CD4-positive, alpha-beta T cell (primary cell): ENCODE data around the gene TEF. TPM values are rescaled to one million over a fixed set of nuclear protein-coding genes. Genes with fewer than 3 reads are reported as not detected.

Experiments used
- ATAC-seq: fragments of 200-7000 bp; cut with Tn5 transposase; one replicate; pipeline ENCODE4 v1.10.0; 2022; ENCODE audit warnings: mild to moderate bottlenecking; ENCODE audit not compliant: poor library complexity
- CTCF ChIA-PET: fragments of 350-600 bp; sonication (Branson Sonifier 250); formaldehyde crosslinking; loops from one replicate; lab custom pipeline; 2021; ENCODE audit warnings: antibody characterized with exemption, inconsistent platforms; lab: Charles Lee
- POLR2A ChIA-PET: fragments of 350-600 bp; sonication (Branson Sonifier 250); formaldehyde crosslinking; loops from one replicate; lab custom pipeline; 2021; ENCODE audit warnings: antibody characterized with exemption, inconsistent platforms; lab: Charles Lee
- DNase-seq, 14 experiments: peaks; one replicate each; pipeline ENCODE4 v3.0.0-alpha.2; 2013 to 2020; ENCODE audit warnings: mixed read lengths in 2 of 14
- H3K27ac ChIP-seq, 2 donors: one replicate each; pipeline versions ENCODE4 v1.5.1 to v1.7.0; 2013; ENCODE audit warnings: low read length in 2 of 2, low read depth in 1 of 2, mild to moderate bottlenecking in 1 of 2
- H3K27me3 ChIP-seq, 2 experiments: 1 replicate in 1 of 2; 2 replicates in 1 of 2; pipeline versions ENCODE4 v1.6.1 to v1.7.0; 2013; ENCODE audit warnings: low read length in 2 of 2, control low read depth in 1 of 2, mild to moderate bottlenecking in 1 of 2, moderate library complexity in 1 of 2; ENCODE audit not compliant: insufficient read depth in 2 of 2, control insufficient read depth in 1 of 2
- H3K36me3 ChIP-seq: one replicate; pipeline ENCODE4 v1.6.1; 2013; ENCODE audit warnings: low read length, control low read depth; ENCODE audit not compliant: insufficient read depth
- H3K4me1 ChIP-seq: one replicate; pipeline ENCODE4 v1.6.1; 2013; ENCODE audit warnings: low read length, control low read depth; ENCODE audit not compliant: insufficient read depth
- H3K4me3 ChIP-seq: one replicate; pipeline ENCODE4 v1.5.1; 2013; ENCODE audit warnings: mild to moderate bottlenecking, low read length, moderate library complexity
- H3K9me3 ChIP-seq, 2 experiments: 1 replicate in 1 of 2; 2 replicates in 1 of 2; pipeline versions ENCODE4 v1.6.1 to v1.7.0; 2013; ENCODE audit warnings: low read length in 2 of 2, mild to moderate bottlenecking in 2 of 2, control low read depth in 1 of 2, moderate library complexity in 1 of 2; ENCODE audit not compliant: control insufficient read depth in 1 of 2, insufficient read depth in 1 of 2
- H3K27ac Mint-ChIP-seq: one replicate; pipeline ENCODE4 v1.8.0; 2020; ENCODE audit warnings: mixed read lengths
- H3K27me3 Mint-ChIP-seq: one replicate; pipeline ENCODE4 v1.8.0; 2021; ENCODE audit warnings: mixed read lengths
- H3K36me3 Mint-ChIP-seq: one replicate; pipeline ENCODE4 v1.8.0; 2021; ENCODE audit warnings: low read depth, mixed read lengths
- H3K4me1 Mint-ChIP-seq: one replicate; pipeline ENCODE4 v1.8.0; 2021; ENCODE audit warnings: low read depth, mixed read lengths
- H3K4me3 Mint-ChIP-seq: one replicate; pipeline ENCODE4 v1.8.0; 2020; ENCODE audit warnings: mild to moderate bottlenecking, mixed read lengths
- H3K9me3 Mint-ChIP-seq: one replicate; pipeline ENCODE4 v1.8.0; 2020; ENCODE audit warnings: mixed read lengths
- intact Hi-C, 2 experiments: fragments of 100-400 bp; cut with DNase I in 1 of 2; cut with micrococcal nuclease in 1 of 2; formaldehyde crosslinking; loops; one replicate each; pipeline versions ENCODE4 v1.15.1 to v1.9.0; 2023 to 2025; cut with DNase I, micrococcal nuclease
- total RNA-seq, 174 experiments: library from RNA in 2 of 174; stranded (reverse) in 2 of 174; gene quantifications; one replicate each; pipeline ENCODE4 v1.2.3 and lab custom pipeline; 2021 to 2026
- TF ChIP-seq, protein P1 (sequence below): fragments of 200-600 bp; IDR thresholded peaks from one replicate; pipeline ENCODE4 v1.8.0; 2022; ENCODE audit warnings: antibody characterized with exemption, mild to moderate bottlenecking

The TEF gene
- total RNA-seq, 2 experiments from 2014 or later = 2.4 to 2.6 TPM

DNA sequence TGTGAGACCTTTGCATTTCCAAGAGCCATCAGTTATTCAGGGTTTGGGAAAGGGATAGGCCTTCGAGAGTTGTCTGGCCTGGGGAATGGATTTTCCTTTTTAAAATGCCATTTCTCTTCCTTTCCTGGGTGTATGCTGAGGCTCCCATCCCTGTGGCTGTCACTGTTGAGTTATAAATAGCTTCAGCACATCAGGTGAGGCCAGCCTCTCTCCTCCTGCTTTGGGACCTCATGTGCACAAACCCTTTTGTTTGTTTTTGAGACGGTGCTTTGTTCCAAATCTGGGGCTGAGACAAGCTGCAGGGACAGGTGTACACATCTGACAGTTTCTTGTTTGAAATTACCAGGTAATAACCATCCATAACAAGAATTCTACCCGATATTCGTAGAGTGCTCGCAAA lies 1.3 kb downstream of the TEF start:
- Histone ChIP-seq H3K4me1 (peaks cover 20% of the 10 kb centered on the region), H3K36me3 (peaks cover 8% of the 10 kb centered on the region), H3K27ac (no peak overlapping the region), H3K9me3 (no peaks in the 10 kb centered on the region), H3K4me3 (peak overlapping the region; percentile 66), H3K27me3 (no peaks in the 10 kb centered on the region)
- peak overlapping the region; percentile 98 for H3K4me3 Mint-ChIP-seq
- H3K36me3 Mint-ChIP-seq = peaks cover 6% of the 10 kb centered on the region
- no peak for ATAC-seq
- H3K27ac Mint-ChIP-seq = peak overlapping the region; percentile 99
- peak in 1 of 14 experiments; percentile 9 for DNase-seq
- H3K27me3 Mint-ChIP-seq = no peaks in the 10 kb centered on the region
- POLR2A ChIA-PET = interaction anchor here (1.0 to 4.7 kb wide), 3 partner anchors 64 to 85 kb away, joined by 4 to 65 read pairs (median 32); partner anchors contain the start of genes ACO2, PHF5A, TOB2 and ZC3H7B
- CTCF ChIA-PET = interaction anchor here (2.5 kb wide), 1 partner anchor 21 kb away, joined by 8 read pairs; no protein-coding TSS in a partner anchor
- TF ChIP-seq, protein P1, sequence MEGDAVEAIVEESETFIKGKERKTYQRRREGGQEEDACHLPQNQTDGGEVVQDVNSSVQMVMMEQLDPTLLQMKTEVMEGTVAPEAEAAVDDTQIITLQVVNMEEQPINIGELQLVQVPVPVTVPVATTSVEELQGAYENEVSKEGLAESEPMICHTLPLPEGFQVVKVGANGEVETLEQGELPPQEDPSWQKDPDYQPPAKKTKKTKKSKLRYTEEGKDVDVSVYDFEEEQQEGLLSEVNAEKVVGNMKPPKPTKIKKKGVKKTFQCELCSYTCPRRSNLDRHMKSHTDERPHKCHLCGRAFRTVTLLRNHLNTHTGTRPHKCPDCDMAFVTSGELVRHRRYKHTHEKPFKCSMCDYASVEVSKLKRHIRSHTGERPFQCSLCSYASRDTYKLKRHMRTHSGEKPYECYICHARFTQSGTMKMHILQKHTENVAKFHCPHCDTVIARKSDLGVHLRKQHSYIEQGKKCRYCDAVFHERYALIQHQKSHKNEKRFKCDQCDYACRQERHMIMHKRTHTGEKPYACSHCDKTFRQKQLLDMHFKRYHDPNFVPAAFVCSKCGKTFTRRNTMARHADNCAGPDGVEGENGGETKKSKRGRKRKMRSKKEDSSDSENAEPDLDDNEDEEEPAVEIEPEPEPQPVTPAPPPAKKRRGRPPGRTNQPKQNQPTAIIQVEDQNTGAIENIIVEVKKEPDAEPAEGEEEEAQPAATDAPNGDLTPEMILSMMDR = no peak
- no peaks in the 10 kb centered on the region for H3K9me3 Mint-ChIP-seq
- peaks cover 31% of the 10 kb centered on the region for H3K4me1 Mint-ChIP-seq
- intact Hi-C loops = loop anchor here (5.0 kb wide), 3 partner anchors 81 to 526 kb away; partner anchors contain the start of genes L3MBTL2 (in 1 of the 2), ST13 (in 1 of the 2), XPNPEP3 (in 1 of the 2) and ZC3H7B (in 1 of the 2)

DNA sequence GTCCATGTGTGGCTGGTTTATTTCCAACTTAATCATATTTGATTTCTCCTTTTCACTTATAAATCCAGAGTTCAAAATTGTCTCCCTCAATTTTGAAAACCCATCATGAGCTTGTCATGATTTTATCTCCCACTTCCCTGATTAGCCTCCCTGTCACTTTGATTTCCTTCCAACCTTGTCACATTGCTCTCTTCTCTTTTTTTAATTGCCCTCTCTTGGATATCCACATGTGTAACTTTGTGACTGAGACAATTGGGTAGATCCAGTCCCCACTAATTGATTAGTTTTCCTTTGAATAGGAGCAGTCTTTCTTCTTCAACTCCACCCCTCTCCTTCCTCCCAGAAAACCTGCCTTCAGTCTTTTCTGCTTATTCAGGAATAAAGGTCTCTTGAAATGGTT lies 2.4 kb downstream of the TEF start:
- H3K27me3 Mint-ChIP-seq = no peaks in the 10 kb centered on the region
- no peaks in the 10 kb centered on the region for H3K9me3 ChIP-seq
- intact Hi-C loops = loop anchor here (5.0 kb wide), 3 partner anchors 82 to 527 kb away; partner anchors contain the start of genes L3MBTL2 (in 1 of the 2), ST13 (in 1 of the 2), XPNPEP3 (in 1 of the 2) and ZC3H7B (in 1 of the 2)
- peak overlapping the region; percentile 58 for H3K4me3 Mint-ChIP-seq
- no peak overlapping the region for H3K27ac ChIP-seq
- no peaks in the 10 kb centered on the region for H3K9me3 Mint-ChIP-seq
- H3K27ac Mint-ChIP-seq = peak overlapping the region; percentile 99
- CTCF ChIA-PET = no interaction called here
- H3K4me1 Mint-ChIP-seq = peaks cover 31% of the 10 kb centered on the region
- H3K4me3 ChIP-seq = no peak overlapping the region
- POLR2A ChIA-PET = interaction anchor here (4.7 kb wide), 1 partner anchor 63 kb away, joined by 65 read pairs; the partner anchor contains the start of gene TOB2
- ATAC-seq (no peak), DNase-seq (no peak)
- peaks cover 10% of the 10 kb centered on the region for H3K36me3 Mint-ChIP-seq
- H3K36me3 ChIP-seq = peaks cover 16% of the 10 kb centered on the region
- peaks cover 20% of the 10 kb centered on the region for H3K4me1 ChIP-seq
- TF ChIP-seq, protein P1 = no peak
- H3K27me3 ChIP-seq = no peaks in the 10 kb centered on the region

DNA sequence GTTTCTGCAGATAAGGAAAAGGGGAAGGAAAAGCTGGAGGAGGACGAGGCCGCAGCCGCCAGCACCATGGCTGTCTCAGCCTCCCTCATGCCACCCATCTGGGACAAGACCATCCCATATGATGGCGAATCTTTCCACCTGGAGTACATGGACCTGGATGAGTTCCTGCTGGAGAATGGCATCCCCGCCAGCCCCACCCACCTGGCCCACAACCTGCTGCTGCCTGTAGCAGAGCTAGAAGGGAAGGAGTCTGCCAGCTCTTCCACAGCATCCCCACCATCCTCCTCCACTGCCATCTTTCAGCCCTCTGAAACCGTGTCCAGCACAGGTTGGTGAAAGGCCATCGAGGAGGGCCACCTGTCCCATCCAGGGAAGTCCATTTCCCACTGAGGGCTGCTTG lies 5.6 kb downstream of the TEF start:
- intact Hi-C loops = no loop called here
- CTCF ChIA-PET = no interaction called here
- no peaks in the 10 kb centered on the region for H3K27me3 ChIP-seq

More for the DNA sequence above, 5.6 kb downstream of the TEF start:
- H3K27me3 Mint-ChIP-seq = no peaks in the 10 kb centered on the region
- H3K27ac Mint-ChIP-seq = no peak overlapping the region
- no peak overlapping the region for H3K4me3 ChIP-seq
- POLR2A ChIA-PET = no interaction called here
- TF ChIP-seq, protein P1 = no peak
- ATAC-seq (no peak), DNase-seq (no peak)
- H3K36me3 ChIP-seq = peaks cover 24% of the 10 kb centered on the region
- peaks cover 23% of the 10 kb centered on the region for H3K36me3 Mint-ChIP-seq
- H3K9me3 ChIP-seq = no peaks in the 10 kb centered on the region
- H3K4me1 ChIP-seq = peaks cover 10% of the 10 kb centered on the region
- H3K4me3 Mint-ChIP-seq = no peak overlapping the region
- peaks cover 18% of the 10 kb centered on the region for H3K4me1 Mint-ChIP-seq
- no peaks in the 10 kb centered on the region for H3K9me3 Mint-ChIP-seq
- no peak overlapping the region for H3K27ac ChIP-seq
